ENCODE data around the gene BLID. TPM values are rescaled to one million over a fixed set of nuclear protein-coding genes. Genes with fewer than 3 reads are reported as not detected.

BLID gene
- total RNA-seq, 1 donor from 2014 or later: not detected

DNA sequence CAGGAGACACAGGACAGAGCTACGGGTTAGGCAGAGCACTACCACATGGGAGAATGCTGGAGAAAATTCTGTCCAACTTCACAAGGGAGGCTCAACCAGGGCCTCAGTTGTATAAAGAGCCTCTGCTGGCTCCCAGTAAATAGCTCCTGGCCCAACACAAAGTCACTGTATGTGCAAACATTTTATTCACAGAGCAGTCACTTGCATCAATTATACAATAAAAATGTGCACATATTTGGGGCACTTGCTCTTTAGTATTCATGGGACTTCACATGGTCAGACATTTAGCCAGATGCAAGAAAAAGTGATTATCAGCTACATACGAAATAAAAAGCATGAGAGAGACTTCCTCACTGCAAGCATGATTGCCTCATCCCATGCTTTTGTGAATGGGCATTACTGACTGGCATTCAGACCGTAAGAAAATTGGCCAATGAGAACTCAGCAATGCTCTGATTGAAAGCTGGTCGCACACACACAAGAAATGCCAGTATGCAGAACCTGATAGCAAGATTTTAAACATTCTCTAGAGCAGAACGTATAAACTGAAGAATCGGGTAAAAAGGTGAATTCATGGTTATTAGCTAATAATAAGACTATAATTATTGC is 39.4 kb downstream of the BLID start:
- peaks cover 6% of the 10 kb centered on the region for H3K4me1 Mint-ChIP-seq

DNA sequence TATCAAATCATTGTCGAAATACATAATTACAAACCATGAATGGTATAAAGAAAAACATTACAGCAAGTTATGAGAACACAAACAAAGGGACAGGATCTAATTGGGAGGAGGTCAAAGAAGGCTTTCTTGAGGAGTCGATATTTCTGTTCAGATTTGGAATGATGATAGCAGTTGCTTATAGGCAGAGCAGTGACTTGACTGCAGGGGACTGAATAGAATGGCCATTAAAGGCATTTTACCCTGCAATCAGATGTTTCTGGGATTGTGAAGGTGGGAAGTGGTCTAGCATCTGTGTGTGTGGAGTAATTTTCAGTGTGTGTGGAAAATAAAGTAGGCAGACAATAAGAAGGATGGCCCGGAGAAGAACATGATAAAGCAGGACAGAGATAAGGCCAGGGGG is 41.0 kb downstream of the BLID start:
- H3K4me1 Mint-ChIP-seq: peaks cover 22% of the 10 kb centered on the region
- no peak overlapping the region for H3K4me3 Mint-ChIP-seq
- TF ChIP-seq CTCF (conservative IDR thresholded peaks at IDR 0.05): no peak
- H3K27ac Mint-ChIP-seq (ENCODE audit: unreplicated experiment): no peak overlapping the region
- no peaks in the 10 kb centered on the region for H3K9me3 Mint-ChIP-seq
- no peaks in the 10 kb centered on the region for H3K27me3 Mint-ChIP-seq (ENCODE audit: low read depth)
- H3K36me3 Mint-ChIP-seq (ENCODE audit: low read depth): no peaks in the 10 kb centered on the region
- DNase-seq (ENCODE audit: low read depth, low spot score): no peak

More for the DNA sequence above, 39.4 kb downstream of the BLID start:
- Mint-ChIP-seq H3K27me3 (ENCODE audit: low read depth) (no peaks in the 10 kb centered on the region), H3K36me3 (ENCODE audit: low read depth) (no peaks in the 10 kb centered on the region), H3K9me3 (no peaks in the 10 kb centered on the region), H3K27ac (ENCODE audit: unreplicated experiment) (no peak overlapping the region), H3K4me3 (no peak overlapping the region)
- DNase-seq (ENCODE audit: low read depth, low spot score): no peak
- TF ChIP-seq CTCF (conservative IDR thresholded peaks at IDR 0.05): no peak

GRCh38 chr11:122074022-122074421 is 42.0 kb downstream of the BLID start:
- no peak for DNase-seq (ENCODE audit: low read depth, low spot score)
- Mint-ChIP-seq H3K9me3 (no peaks in the 10 kb centered on the region), H3K4me1 (peaks cover 32% of the 10 kb centered on the region), H3K36me3 (ENCODE audit: low read depth) (no peaks in the 10 kb centered on the region), H3K27me3 (ENCODE audit: low read depth) (no peaks in the 10 kb centered on the region), H3K27ac (ENCODE audit: unreplicated experiment) (no peak overlapping the region), H3K4me3 (no peak overlapping the region)
- TF ChIP-seq CTCF (conservative IDR thresholded peaks at IDR 0.05): no peak

- H3K4me3 Mint-ChIP-seq: no peak overlapping the region
- H3K27me3 Mint-ChIP-seq (ENCODE audit: low read depth): no peaks in the 10 kb centered on the region
- H3K36me3 Mint-ChIP-seq (ENCODE audit: low read depth): no peaks in the 10 kb centered on the region
- DNase-seq (ENCODE audit: low read depth, low spot score): no peak
- no peaks in the 10 kb centered on the region for H3K9me3 Mint-ChIP-seq
- no peak overlapping the region for H3K27ac Mint-ChIP-seq (ENCODE audit: unreplicated experiment)
- no peak for TF ChIP-seq CTCF (conservative IDR thresholded peaks at IDR 0.05)
- H3K4me1 Mint-ChIP-seq: peaks cover 49% of the 10 kb centered on the region
These were observed 44.3 kb downstream of the BLID start for GRCh38 chr11:122071709-122072202.

DNA sequence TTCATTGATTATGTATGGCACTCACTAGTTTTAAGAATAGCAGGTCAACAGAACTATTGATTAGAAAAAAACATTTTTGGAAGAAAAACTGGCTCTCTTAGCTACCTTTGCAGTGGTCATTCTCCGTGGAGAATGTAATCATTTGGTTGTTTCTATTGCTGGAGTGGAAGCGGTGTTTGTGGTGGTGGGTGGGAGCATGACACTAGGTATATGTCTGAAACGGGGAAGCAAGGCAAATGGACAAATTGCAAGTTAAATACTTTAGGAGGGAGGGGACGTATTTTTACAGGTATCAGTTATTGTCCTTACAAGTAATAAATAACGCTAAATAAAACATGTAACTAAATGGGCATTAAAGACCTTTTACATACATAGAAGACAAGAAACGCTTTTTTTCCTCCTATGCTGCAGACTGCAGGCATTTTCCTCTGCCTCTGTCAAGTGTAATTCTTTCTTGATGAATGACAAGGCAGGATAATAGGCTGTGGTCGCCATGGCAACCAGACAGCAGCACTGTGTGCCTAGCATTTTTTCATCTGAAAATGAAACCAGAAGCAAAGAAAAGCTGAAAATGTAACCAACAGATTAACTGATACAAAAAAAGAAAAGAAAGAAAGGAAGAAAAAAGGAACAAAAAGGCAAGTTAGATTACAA is 46.2 kb downstream of the BLID start:
- H3K4me3 Mint-ChIP-seq: peak overlapping the region; percentile 73
- H3K4me1 Mint-ChIP-seq: peaks cover 49% of the 10 kb centered on the region
- H3K27me3 Mint-ChIP-seq (ENCODE audit: low read depth): peaks cover 3% of the 10 kb centered on the region
- H3K36me3 Mint-ChIP-seq (ENCODE audit: low read depth): no peaks in the 10 kb centered on the region
- H3K9me3 Mint-ChIP-seq: peaks cover 3% of the 10 kb centered on the region
- TF ChIP-seq CTCF (conservative IDR thresholded peaks at IDR 0.05): no peak
- H3K27ac Mint-ChIP-seq (ENCODE audit: unreplicated experiment): peak overlapping the region; percentile 58
- DNase-seq (ENCODE audit: low read depth, low spot score): peak; percentile 64
